MM.1S (cell line): Measurements from ENCODE around the gene RASA4B.
"Not testable (repeated sequence)": the region's sequence is repeated elsewhere in the genome, so short reads cannot be mapped to it uniquely, and the experiment has no call there.

Experiments
- DNase-seq: peaks from one replicate; pipeline ENCODE4 v3.0.0-alpha.2; 2015
- H2AFZ ChIP-seq: fragments of 300-600 bp; sonication (generic); 2 replicates; pipeline ENCODE4 v1.6.0; 2016; ENCODE audit warnings: antibody characterized with exemption, low read length
- H3F3A ChIP-seq: fragments of 300-600 bp; sonication (generic); 2 replicates; pipeline ENCODE4 v1.6.1; 2016; ENCODE audit warnings: mild to moderate bottlenecking, antibody characterized with exemption, low read length, moderate library complexity, mixed read lengths; ENCODE audit not compliant: insufficient read depth
- H3K27ac ChIP-seq: fragments of 300-600 bp; sonication (generic); 2 replicates; pipeline ENCODE4 v1.5.1; 2016; ENCODE audit warnings: mild to moderate bottlenecking, low read length
- H3K27me3 ChIP-seq: fragments of 300-600 bp; sonication (generic); replicated peaks from 2 replicates; pipeline ENCODE4 v1.6.0; 2016; ENCODE audit warnings: low read length; ENCODE audit not compliant: insufficient read depth
- H3K36me3 ChIP-seq: fragments of 300-600 bp; sonication (generic); replicated peaks from 2 replicates; pipeline ENCODE4 v1.6.1; 2016; ENCODE audit warnings: mild to moderate bottlenecking, low read length, mixed read lengths; ENCODE audit not compliant: insufficient read depth
- H3K4me1 ChIP-seq: fragments of 300-600 bp; sonication (generic); 2 replicates; pipeline ENCODE4 v1.6.1; 2016; ENCODE audit warnings: low read length, mixed read lengths
- H3K4me2 ChIP-seq: fragments of 300-600 bp; sonication (generic); 2 replicates; pipeline ENCODE4 v1.6.0; 2016; ENCODE audit warnings: low read depth, low read length
- H3K4me3 ChIP-seq: fragments of 300-600 bp; sonication (generic); 2 replicates; pipeline ENCODE4 v1.5.1; 2016; ENCODE audit warnings: low read length, mixed read lengths
- H3K79me2 ChIP-seq: fragments of 300-600 bp; sonication (generic); 2 replicates; pipeline ENCODE4 v1.6.1; 2016; ENCODE audit warnings: mixed run types, low read length, mixed read lengths
- H3K9ac ChIP-seq: fragments of 300-600 bp; sonication (generic); 2 replicates; pipeline ENCODE4 v1.6.1; 2016; ENCODE audit warnings: low read length, mixed read lengths
- H3K9me2 ChIP-seq: fragments of 300-600 bp; sonication (generic); replicated peaks from 2 replicates; pipeline ENCODE4 v1.6.1; 2016; ENCODE audit warnings: mild to moderate bottlenecking, low read length, mixed read lengths; ENCODE audit not compliant: insufficient read depth
- H3K9me3 ChIP-seq: fragments of 300-600 bp; sonication (generic); replicated peaks from 2 replicates; pipeline ENCODE4 v1.6.1; 2016; ENCODE audit warnings: mild to moderate bottlenecking, low read length, mixed read lengths; ENCODE audit not compliant: insufficient read depth
- H4K20me1 ChIP-seq: fragments of 300-600 bp; sonication (generic); 2 replicates; pipeline ENCODE4 v1.6.1; 2016; ENCODE audit warnings: mild to moderate bottlenecking, low read length, moderate library complexity, mixed read lengths; ENCODE audit not compliant: insufficient read depth

Gene RASA4B

GRCh38 chr7:102516951-102517350 lies 626 bp downstream of the RASA4B start:
- H2AFZ ChIP-seq, H3K4me1 ChIP-seq, H3K27ac ChIP-seq, H3K9me2 ChIP-seq, H3F3A ChIP-seq, H4K20me1 ChIP-seq, H3K4me3 ChIP-seq, H3K79me2 ChIP-seq, H3K9me3 ChIP-seq, H3K36me3 ChIP-seq, DNase-seq, H3K27me3 ChIP-seq, H3K9ac ChIP-seq, H3K4me2 ChIP-seq: not testable (repeated sequence)

- not testable (repeated sequence) for H3K36me3 ChIP-seq, H3K4me3 ChIP-seq, H3F3A ChIP-seq, H3K4me1 ChIP-seq, H3K9ac ChIP-seq, H4K20me1 ChIP-seq, H3K4me2 ChIP-seq, H3K9me2 ChIP-seq, H3K9me3 ChIP-seq, H3K27ac ChIP-seq, H2AFZ ChIP-seq, DNase-seq, H3K27me3 ChIP-seq, H3K79me2 ChIP-seq
These were observed 1.7 kb downstream of the RASA4B start for GRCh38 chr7:102515889-102516288.

GRCh38 chr7:102514881-102515721 lies 2.5 kb downstream of the RASA4B start:
- H3K9me3 ChIP-seq, H4K20me1 ChIP-seq, H3K27me3 ChIP-seq, H3K9me2 ChIP-seq, H2AFZ ChIP-seq, H3K4me1 ChIP-seq, H3K79me2 ChIP-seq, H3K4me2 ChIP-seq, H3F3A ChIP-seq, H3K4me3 ChIP-seq, H3K9ac ChIP-seq, DNase-seq, H3K36me3 ChIP-seq: not testable (repeated sequence)
- peak overlapping the region; percentile 49; the same call in 1 of the 2 replicates for H3K27ac ChIP-seq

- H3K4me3 ChIP-seq = not testable (repeated sequence)
These were observed 4.8 kb downstream of the RASA4B start for GRCh38 chr7:102512642-102513221.

GRCh38 chr7:102511860-102512522 lies 5.6 kb downstream of the RASA4B start:
- not testable (repeated sequence) for H3K27ac ChIP-seq, DNase-seq, H3F3A ChIP-seq, H4K20me1 ChIP-seq, H3K4me3 ChIP-seq, H2AFZ ChIP-seq, H3K36me3 ChIP-seq, H3K27me3 ChIP-seq, H3K9me3 ChIP-seq, H3K9me2 ChIP-seq, H3K9ac ChIP-seq, H3K4me1 ChIP-seq, H3K4me2 ChIP-seq, H3K79me2 ChIP-seq

More at GRCh38 chr7:102512642-102513221, 4.8 kb downstream of the RASA4B start:
- not testable (repeated sequence) for H3K9me3 ChIP-seq, H3K4me1 ChIP-seq, H4K20me1 ChIP-seq, H3K4me2 ChIP-seq, H3K9me2 ChIP-seq, H3K9ac ChIP-seq, H2AFZ ChIP-seq, H3F3A ChIP-seq, H3K27ac ChIP-seq, H3K36me3 ChIP-seq, H3K79me2 ChIP-seq, H3K27me3 ChIP-seq
- peak; percentile 6 for DNase-seq

- not testable (repeated sequence) for H4K20me1 ChIP-seq, H3K79me2 ChIP-seq, H3K9me2 ChIP-seq, H3K4me1 ChIP-seq, H3K27me3 ChIP-seq, H3F3A ChIP-seq, H3K9me3 ChIP-seq, H3K27ac ChIP-seq, H3K9ac ChIP-seq, H3K4me3 ChIP-seq, H3K36me3 ChIP-seq, H2AFZ ChIP-seq, DNase-seq, H3K4me2 ChIP-seq
These were observed 7.0 kb downstream of the RASA4B start for GRCh38 chr7:102510575-102510974.

- not testable (repeated sequence) for H3K4me2 ChIP-seq, H3K79me2 ChIP-seq, H3K4me1 ChIP-seq, H3K9ac ChIP-seq, DNase-seq, H3K27ac ChIP-seq, H3K4me3 ChIP-seq, H3K36me3 ChIP-seq, H3K9me3 ChIP-seq, H3F3A ChIP-seq, H3K27me3 ChIP-seq, H2AFZ ChIP-seq, H3K9me2 ChIP-seq, H4K20me1 ChIP-seq
These were observed 10.0 kb downstream of the RASA4B start for GRCh38 chr7:102507410-102508088.
